IMR-90 (cell line): ENCODE data around the gene OXLD1. TPM values are rescaled to one million over a fixed set of nuclear protein-coding genes. Genes with fewer than 3 reads are reported as not detected.

Experiments used
- ATAC-seq: fragments of 200-7000 bp; cut with Tn5 transposase; 2 replicates; pipeline ENCODE4 v1.9.1; 2020; ENCODE audit warnings: low read depth, mild to moderate bottlenecking, moderate library complexity
- BruUV-seq: library from RNA; stranded (reverse); fragments of 400-500 nt; replicated peaks from 2 replicates; lab custom pipeline; 2021; lab: Mats Ljungman, UMichigan
- CTCF ChIA-PET: fragments of 300-600 bp; formaldehyde crosslinking; extraction: SDS; loops from one replicate; lab custom pipeline; 2021; ENCODE audit warnings: antibody characterized with exemption; lab: Yijun Ruan, JAX
- POLR2A ChIA-PET: fragments of 300-600 bp; sonication (Branson Sonifier 250); formaldehyde crosslinking; loops from one replicate; lab custom pipeline; 2022; ENCODE audit warnings: antibody characterized with exemption; ENCODE audit not compliant: unreplicated experiment; lab: Charles Lee
- DNase-seq: peaks from one replicate; pipeline ENCODE4 v3.0.0; 2013
- H2AFZ ChIP-seq: replicated peaks from 2 replicates; pipeline ENCODE3; 2013; ENCODE audit warnings: low read length, mild to moderate bottlenecking; ENCODE audit not compliant: poor library complexity
- H2AK5ac ChIP-seq: 2 replicates; pipeline ENCODE4 v1.6.1; 2013; ENCODE audit warnings: low read depth, low read length, inconsistent platforms
- H2AK9ac ChIP-seq: replicated peaks from 2 replicates; pipeline ENCODE3; 2013; ENCODE audit warnings: mild to moderate bottlenecking, low read depth, low read length, moderate library complexity; ENCODE audit not compliant: poor library complexity
- H2BK120ac ChIP-seq: 2 replicates; pipeline ENCODE4 v1.6.1; 2013; ENCODE audit warnings: low read depth, low read length, inconsistent platforms
- H2BK15ac ChIP-seq: 3 replicates; pipeline ENCODE4 v1.6.1; 2013; ENCODE audit warnings: low read depth, low read length, inconsistent platforms
- H2BK20ac ChIP-seq: 2 replicates; pipeline ENCODE4 v1.6.1; 2013; ENCODE audit warnings: low read depth, mild to moderate bottlenecking, inconsistent platforms, low read length, moderate library complexity
- H2BK5ac ChIP-seq: 2 replicates; pipeline ENCODE4 v1.6.1; 2013; ENCODE audit warnings: mild to moderate bottlenecking, low read depth, low read length, inconsistent platforms; ENCODE audit not compliant: poor library complexity, severe bottlenecking
- H3K14ac ChIP-seq: replicated peaks from 2 replicates; pipeline ENCODE4 v1.6.1; 2013; ENCODE audit warnings: low read depth, low read length, inconsistent platforms
- H3K18ac ChIP-seq: 2 replicates; pipeline ENCODE4 v1.6.1; 2013; ENCODE audit warnings: low read depth, low read length, control low read depth
- H3K23ac ChIP-seq: 2 replicates; pipeline ENCODE4 v1.6.1; 2013; ENCODE audit warnings: low read depth, low read length, inconsistent platforms
- H3K27ac ChIP-seq: 2 replicates; pipeline ENCODE4 v1.5.1; 2013; ENCODE audit warnings: mild to moderate bottlenecking, control low read depth, low read length; ENCODE audit not compliant: insufficient read depth
- H3K27me3 ChIP-seq: 2 replicates; pipeline ENCODE4 v1.6.1; 2013; ENCODE audit warnings: low read length; ENCODE audit not compliant: control insufficient read depth, insufficient read depth
- H3K36me3 ChIP-seq: 2 replicates; pipeline ENCODE4 v1.6.1; 2013; ENCODE audit warnings: low read length, mixed read lengths; ENCODE audit not compliant: control insufficient read depth, insufficient read depth
- H3K4ac ChIP-seq: 2 replicates; pipeline ENCODE4 v1.6.1; 2013; ENCODE audit warnings: low read depth, low read length, inconsistent platforms
- H3K4me1 ChIP-seq: 2 replicates; pipeline ENCODE4 v1.6.1; 2013; ENCODE audit warnings: low read length, mixed read lengths; ENCODE audit not compliant: control insufficient read depth, insufficient read depth
- H3K4me2 ChIP-seq: 2 replicates; pipeline ENCODE4 v1.6.1; 2013; ENCODE audit warnings: low read depth, mild to moderate bottlenecking, control low read depth, low read length, moderate library complexity
- H3K4me3 ChIP-seq: 2 replicates; pipeline ENCODE4 v1.5.1; 2013; ENCODE audit warnings: low read depth, mild to moderate bottlenecking, control low read depth, low read length, moderate library complexity; ENCODE audit not compliant: insufficient read depth
- H3K56ac ChIP-seq: 2 replicates; pipeline ENCODE4 v1.6.1; 2013; ENCODE audit warnings: low read length, inconsistent platforms; ENCODE audit not compliant: insufficient read depth; ENCODE audit errors: extremely low read depth
- H3K79me1 ChIP-seq, 2 experiments: 2 replicates each; pipeline ENCODE4 v1.6.1; 2013; ENCODE audit warnings: low read length in 2 of 2, inconsistent platforms in 1 of 2, low read depth in 1 of 2
- H3K9ac ChIP-seq: 2 replicates; pipeline ENCODE4 v1.6.1; 2013; ENCODE audit warnings: low read depth, low read length, control low read depth
- H3K9me1 ChIP-seq: 2 replicates; pipeline ENCODE4 v1.6.1; 2013; ENCODE audit warnings: low read length, inconsistent platforms; ENCODE audit not compliant: insufficient read depth
- H3K9me3 ChIP-seq: 2 replicates; pipeline ENCODE4 v1.6.1; 2013; ENCODE audit warnings: low read length; ENCODE audit not compliant: control insufficient read depth, insufficient read depth
- H4K20me1 ChIP-seq: 2 replicates; pipeline ENCODE4 v1.6.1; 2013; ENCODE audit warnings: low read length, inconsistent platforms; ENCODE audit not compliant: insufficient read depth
- H4K5ac ChIP-seq: 2 replicates; pipeline ENCODE4 v1.6.1; 2013; ENCODE audit warnings: mild to moderate bottlenecking, low read depth, low read length, control low read depth
- H4K8ac ChIP-seq, 2 experiments: 2 replicates each; pipeline ENCODE4 v1.6.1; 2013; ENCODE audit warnings: low read depth in 2 of 2, low read length in 2 of 2, control low read depth in 1 of 2, inconsistent platforms in 1 of 2
- H4K91ac ChIP-seq: 2 replicates; pipeline ENCODE4 v1.6.1; 2013; ENCODE audit warnings: low read depth, low read length, inconsistent platforms; ENCODE audit not compliant: insufficient read depth
- BHLHE40 ChIP-seq: fragments of 150-350 bp; IDR thresholded peaks from 2 replicates; pipeline ENCODE4 v1.6.1; 2016; ENCODE audit warnings: mild to moderate bottlenecking, low read depth, low read length
- CEBPB ChIP-seq: IDR thresholded peaks from 2 replicates; pipeline ENCODE4 v1.6.1; 2012; ENCODE audit warnings: low read depth, low read length, improper control_type of control experiment
- CHD1 ChIP-seq: IDR thresholded peaks from 2 replicates; pipeline ENCODE4 v1.6.1; 2012; ENCODE audit warnings: low read depth, low read length, improper control_type of control experiment
- FOS ChIP-seq: fragments of 150-350 bp; IDR thresholded peaks from 2 replicates; pipeline ENCODE4 v1.6.1; 2016; ENCODE audit warnings: low read depth, low read length
- MAFK ChIP-seq: IDR thresholded peaks from 2 replicates; pipeline ENCODE4 v1.6.1; 2012; ENCODE audit warnings: low read depth, low read length, improper control_type of control experiment
- MAZ ChIP-seq: IDR thresholded peaks from 2 replicates; pipeline ENCODE4 v1.6.1; 2012; ENCODE audit warnings: low read depth, mild to moderate bottlenecking, low read length, improper control_type of control experiment, moderate library complexity, borderline replicate concordance
- MXI1 ChIP-seq: IDR thresholded peaks from 2 replicates; pipeline ENCODE4 v1.6.1; 2012; ENCODE audit warnings: low read depth, mild to moderate bottlenecking, low read length, moderate library complexity, borderline replicate concordance
- NFE2L2 ChIP-seq: fragments of 150-350 bp; IDR thresholded peaks from 2 replicates; pipeline ENCODE4 v1.6.1; 2016; ENCODE audit warnings: low read depth, mild to moderate bottlenecking, low read length
- POLR2A ChIP-seq: IDR thresholded peaks from 2 replicates; pipeline ENCODE4 v1.6.1; 2012; ENCODE audit warnings: mild to moderate bottlenecking, low read depth, low read length
- RAD21 ChIP-seq: IDR thresholded peaks from 2 replicates; pipeline ENCODE4 v1.6.1; 2012; ENCODE audit warnings: low read length, improper control_type of control experiment
- RCOR1 ChIP-seq: IDR thresholded peaks from 2 replicates; pipeline ENCODE4 v1.6.1; 2012; ENCODE audit warnings: mild to moderate bottlenecking, low read length, improper control_type of control experiment; ENCODE audit not compliant: insufficient replicate concordance
- RFX5 ChIP-seq: IDR thresholded peaks from 2 replicates; pipeline ENCODE4 v1.8.0; 2012; ENCODE audit warnings: low read depth, mild to moderate bottlenecking, low read length, moderate library complexity
- SMC3 ChIP-seq: fragments of 150-350 bp; IDR thresholded peaks from 2 replicates; pipeline ENCODE4 v1.6.1; 2016; ENCODE audit warnings: low read depth, mild to moderate bottlenecking, antibody characterized with exemption, low read length, moderate library complexity
- WGBS, 2 experiments: methylation state at CpG; one replicate each; pipeline versions ENCODE4 v1.1.5 to v1.1.7; 2013; ENCODE audit warnings: missing lambda C conversion rate in 2 of 2; ENCODE audit not compliant: insufficient read length in 1 of 2; ENCODE audit errors: extremely low coverage in 2 of 2; 5-methylcytosine and 5-hydroxymethylcytosine counted together
- dilution Hi-C: fragments of 300-500 bp; cut with HindIII; formaldehyde crosslinking; loops from one replicate; pipeline ENCODE4 v1.14.3; 2018; ENCODE audit warnings: low sequenced_read_pairs; ENCODE audit not compliant: unreplicated experiment
- in situ Hi-C: fragments of 300-500 bp; cut with MboI; formaldehyde crosslinking; loops from 3 replicates; pipeline ENCODE4 v1.14.3; 2019; ENCODE audit warnings: low sequenced_read_pairs, inconsistent platforms, mixed read lengths
- intact Hi-C: fragments of 100-400 bp; cut with micrococcal nuclease; formaldehyde crosslinking; loops from 2 replicates; pipeline ENCODE4 v1.10.0; 2022
- polyA plus RNA-seq, 3 experiments: library from polyadenylated mRNA; depleted of rRNA; stranded (reverse); fragments of >200 nt; gene quantifications; 2 replicates each; pipeline ENCODE4 v1.2.3, GENCODE V29; 2012; ENCODE audit warnings: low replicate concordance in 1 of 3
- total RNA-seq: library from RNA; depleted of rRNA; stranded (reverse); fragments of >200 nt; gene quantifications from 2 replicates; pipeline ENCODE4 v1.2.3, GENCODE V29; 2012
- TF ChIP-seq, protein P1 (sequence below): conservative IDR thresholded peaks from 2 replicates; pipeline ENCODE4 v1.5.1; 2012; ENCODE audit warnings: mild to moderate bottlenecking, low read depth, low read length, improper control_type of control experiment
- TF ChIP-seq, protein P2 (sequence below): fragments of 150-350 bp; IDR thresholded peaks from 2 replicates; pipeline ENCODE4 v1.6.1; 2016; ENCODE audit warnings: low read depth, mild to moderate bottlenecking, low read length, moderate library complexity, borderline replicate concordance
- TF ChIP-seq, protein P3 (sequence below): fragments of 150-350 bp; IDR thresholded peaks from 2 replicates; pipeline ENCODE4 v1.6.1; 2017; ENCODE audit warnings: mild to moderate bottlenecking, antibody characterized with exemption, low read length, low read depth

Gene OXLD1
- total and polyA plus RNA-seq, 2 of the 4 experiments (the other 2 are of a cell fraction) = 9.9 to 22.3 TPM

DNA sequence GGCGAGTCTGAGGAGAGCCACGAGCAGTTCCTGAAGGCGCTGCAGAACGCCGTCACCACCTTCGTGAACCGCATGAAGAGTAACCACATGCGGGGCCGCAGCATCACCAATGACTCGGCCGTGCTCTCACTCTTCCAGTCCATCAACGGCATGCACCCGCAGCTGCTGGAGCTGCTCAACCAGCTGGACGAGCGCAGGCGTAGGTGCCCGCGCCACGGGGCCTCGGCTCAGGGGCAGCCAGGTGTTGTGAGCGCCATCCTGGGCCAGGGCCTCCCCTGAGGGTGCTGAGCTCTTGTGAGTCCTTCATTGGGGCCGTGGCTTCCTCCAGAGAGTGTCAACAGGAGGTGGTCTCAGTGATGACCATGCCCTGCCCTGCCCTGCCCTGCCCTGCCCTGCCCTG lies 29.4 kb upstream of the OXLD1 start:
- CTCF ChIA-PET = no interaction called here
- Histone ChIP-seq H4K8ac (no peak overlapping the region), H3K9me3 (no peaks in the 10 kb centered on the region), H2AK9ac (peak overlapping the region; percentile 60), H2BK20ac (no peak overlapping the region), H3K18ac (no peak overlapping the region), H3K36me3 (peaks cover 74% of the 10 kb centered on the region), H3K56ac (no peak overlapping the region), H2AFZ (no peak overlapping the region), H3K9ac (no peak overlapping the region), H3K79me1 (peaks cover 10 to 46% of the 10 kb centered on the region in 2 experiments), H2BK15ac (no peak overlapping the region), H2BK5ac (no peak overlapping the region), H3K27me3 (no peaks in the 10 kb centered on the region), H3K4me2 (no peak overlapping the region), H3K9me1 (no peaks in the 10 kb centered on the region), H3K4me1 (no peaks in the 10 kb centered on the region), H2AK5ac (no peak overlapping the region), H4K5ac (no peak overlapping the region), H3K4ac (no peak overlapping the region), H3K14ac (no peak overlapping the region), H3K23ac (no peak overlapping the region), H3K27ac (no peak overlapping the region), H3K4me3 (no peak overlapping the region), H2BK120ac (no peak overlapping the region), H4K91ac (no peak overlapping the region), H4K20me1 (peaks cover 66% of the 10 kb centered on the region)
- intact Hi-C loops (no loop called here), in situ Hi-C loops (no loop called here), dilution Hi-C loops (no loop called here)
- TF ChIP-seq POLR2A = no peak
- TF ChIP-seq, protein P1, sequence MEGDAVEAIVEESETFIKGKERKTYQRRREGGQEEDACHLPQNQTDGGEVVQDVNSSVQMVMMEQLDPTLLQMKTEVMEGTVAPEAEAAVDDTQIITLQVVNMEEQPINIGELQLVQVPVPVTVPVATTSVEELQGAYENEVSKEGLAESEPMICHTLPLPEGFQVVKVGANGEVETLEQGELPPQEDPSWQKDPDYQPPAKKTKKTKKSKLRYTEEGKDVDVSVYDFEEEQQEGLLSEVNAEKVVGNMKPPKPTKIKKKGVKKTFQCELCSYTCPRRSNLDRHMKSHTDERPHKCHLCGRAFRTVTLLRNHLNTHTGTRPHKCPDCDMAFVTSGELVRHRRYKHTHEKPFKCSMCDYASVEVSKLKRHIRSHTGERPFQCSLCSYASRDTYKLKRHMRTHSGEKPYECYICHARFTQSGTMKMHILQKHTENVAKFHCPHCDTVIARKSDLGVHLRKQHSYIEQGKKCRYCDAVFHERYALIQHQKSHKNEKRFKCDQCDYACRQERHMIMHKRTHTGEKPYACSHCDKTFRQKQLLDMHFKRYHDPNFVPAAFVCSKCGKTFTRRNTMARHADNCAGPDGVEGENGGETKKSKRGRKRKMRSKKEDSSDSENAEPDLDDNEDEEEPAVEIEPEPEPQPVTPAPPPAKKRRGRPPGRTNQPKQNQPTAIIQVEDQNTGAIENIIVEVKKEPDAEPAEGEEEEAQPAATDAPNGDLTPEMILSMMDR = no peak
- TF ChIP-seq, protein P2, sequence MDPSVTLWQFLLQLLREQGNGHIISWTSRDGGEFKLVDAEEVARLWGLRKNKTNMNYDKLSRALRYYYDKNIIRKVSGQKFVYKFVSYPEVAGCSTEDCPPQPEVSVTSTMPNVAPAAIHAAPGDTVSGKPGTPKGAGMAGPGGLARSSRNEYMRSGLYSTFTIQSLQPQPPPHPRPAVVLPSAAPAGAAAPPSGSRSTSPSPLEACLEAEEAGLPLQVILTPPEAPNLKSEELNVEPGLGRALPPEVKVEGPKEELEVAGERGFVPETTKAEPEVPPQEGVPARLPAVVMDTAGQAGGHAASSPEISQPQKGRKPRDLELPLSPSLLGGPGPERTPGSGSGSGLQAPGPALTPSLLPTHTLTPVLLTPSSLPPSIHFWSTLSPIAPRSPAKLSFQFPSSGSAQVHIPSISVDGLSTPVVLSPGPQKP = no peak
- no peak for TF ChIP-seq RCOR1
- TF ChIP-seq MAFK = no peak
- TF ChIP-seq NFE2L2 = no peak
- TF ChIP-seq SMC3 = no peak
- TF ChIP-seq BHLHE40 = no peak
- no peak for TF ChIP-seq RFX5
- TF ChIP-seq, protein P3, sequence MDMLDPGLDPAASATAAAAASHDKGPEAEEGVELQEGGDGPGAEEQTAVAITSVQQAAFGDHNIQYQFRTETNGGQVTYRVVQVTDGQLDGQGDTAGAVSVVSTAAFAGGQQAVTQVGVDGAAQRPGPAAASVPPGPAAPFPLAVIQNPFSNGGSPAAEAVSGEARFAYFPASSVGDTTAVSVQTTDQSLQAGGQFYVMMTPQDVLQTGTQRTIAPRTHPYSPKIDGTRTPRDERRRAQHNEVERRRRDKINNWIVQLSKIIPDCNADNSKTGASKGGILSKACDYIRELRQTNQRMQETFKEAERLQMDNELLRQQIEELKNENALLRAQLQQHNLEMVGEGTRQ = no peak
- no peak for TF ChIP-seq RAD21
- no peak for TF ChIP-seq CEBPB
- no peak for TF ChIP-seq CHD1
- TF ChIP-seq MAZ = no peak
- TF ChIP-seq MXI1 = no peak
- TF ChIP-seq FOS = no peak
- POLR2A ChIA-PET = no interaction called here
- no peak for DNase-seq
- BruUV-seq = no TSS peak
- 100% methylated on average over 2 of the region's 22 CpGs; no CpG with 5 or more reads in 1 of the 2 experiments for WGBS, 2 experiments
- no peak for ATAC-seq
